ENCODE results near the gene RGS11.

GRCh38 chr16:321532-321931 lies 45.8 kb upstream of the RGS11 start:
- TF ChIP-seq, protein P1, sequence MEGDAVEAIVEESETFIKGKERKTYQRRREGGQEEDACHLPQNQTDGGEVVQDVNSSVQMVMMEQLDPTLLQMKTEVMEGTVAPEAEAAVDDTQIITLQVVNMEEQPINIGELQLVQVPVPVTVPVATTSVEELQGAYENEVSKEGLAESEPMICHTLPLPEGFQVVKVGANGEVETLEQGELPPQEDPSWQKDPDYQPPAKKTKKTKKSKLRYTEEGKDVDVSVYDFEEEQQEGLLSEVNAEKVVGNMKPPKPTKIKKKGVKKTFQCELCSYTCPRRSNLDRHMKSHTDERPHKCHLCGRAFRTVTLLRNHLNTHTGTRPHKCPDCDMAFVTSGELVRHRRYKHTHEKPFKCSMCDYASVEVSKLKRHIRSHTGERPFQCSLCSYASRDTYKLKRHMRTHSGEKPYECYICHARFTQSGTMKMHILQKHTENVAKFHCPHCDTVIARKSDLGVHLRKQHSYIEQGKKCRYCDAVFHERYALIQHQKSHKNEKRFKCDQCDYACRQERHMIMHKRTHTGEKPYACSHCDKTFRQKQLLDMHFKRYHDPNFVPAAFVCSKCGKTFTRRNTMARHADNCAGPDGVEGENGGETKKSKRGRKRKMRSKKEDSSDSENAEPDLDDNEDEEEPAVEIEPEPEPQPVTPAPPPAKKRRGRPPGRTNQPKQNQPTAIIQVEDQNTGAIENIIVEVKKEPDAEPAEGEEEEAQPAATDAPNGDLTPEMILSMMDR (IDR thresholded peaks at IDR 0.05): no peak
- TF ChIP-seq POLR2A (IDR thresholded peaks at IDR 0.05): no peak
